GM12801 (cell line): ENCODE measurements around the gene EPB41L2.

Experiments
- CTCF ChIP-seq: IDR thresholded peaks from one replicate; pipeline ENCODE4 v1.5.1; 2011; ENCODE audit warnings: control low read depth; ENCODE audit not compliant: insufficient read length; ENCODE audit errors: extremely low read depth

The EPB41L2 gene

DNA sequence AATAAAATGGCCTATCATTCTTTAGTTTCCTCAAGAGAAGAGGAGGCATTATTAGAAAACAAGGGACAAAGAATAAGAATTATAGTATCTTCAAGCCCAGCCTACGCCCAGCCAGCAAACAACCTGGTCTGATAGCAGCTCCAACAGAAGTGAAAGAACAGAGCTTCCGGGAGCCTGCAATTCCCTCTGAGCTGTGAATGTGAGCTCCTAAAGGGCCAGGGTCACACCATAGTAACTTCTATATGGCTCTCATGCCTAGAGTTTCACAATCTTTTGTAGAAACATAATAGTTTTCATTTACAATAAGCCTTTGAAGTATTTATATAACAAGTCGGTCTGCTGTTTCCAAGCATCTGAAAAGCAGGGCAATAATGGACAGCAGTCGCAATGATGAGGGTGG lies 119.3 kb downstream of the EPB41L2 start:
- no peak for TF ChIP-seq CTCF

DNA sequence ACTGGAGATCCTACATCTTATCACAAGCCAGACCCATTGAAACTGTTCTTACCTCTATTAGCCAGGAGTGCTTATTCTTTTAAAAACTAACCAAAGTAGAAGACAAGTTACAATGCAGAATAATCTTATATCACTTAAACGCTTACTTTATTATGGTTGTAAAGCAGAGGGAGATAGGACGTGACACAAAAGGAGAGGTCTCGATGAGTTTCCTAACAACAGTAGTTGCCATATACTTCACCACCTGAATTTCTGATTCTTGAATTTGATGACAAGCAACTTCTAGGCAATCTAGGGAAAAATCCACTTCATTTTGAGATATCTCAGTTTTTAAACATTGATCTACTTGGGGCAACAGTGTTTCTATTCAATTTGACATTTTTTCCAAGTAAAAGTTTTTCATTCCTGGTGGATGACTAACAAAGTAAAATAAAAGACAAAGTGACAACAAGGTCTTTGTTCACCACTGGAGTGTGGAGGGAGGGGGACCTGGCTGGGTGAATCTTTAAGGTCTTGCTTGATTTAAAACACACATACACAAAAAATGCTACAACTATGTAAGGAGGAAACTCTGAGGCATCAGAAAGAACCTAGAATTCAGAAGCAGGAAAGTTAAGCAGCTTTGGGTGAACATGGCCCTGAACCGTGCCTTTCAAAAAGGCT lies 125.0 kb downstream of the EPB41L2 start:
- TF ChIP-seq CTCF = no peak

DNA sequence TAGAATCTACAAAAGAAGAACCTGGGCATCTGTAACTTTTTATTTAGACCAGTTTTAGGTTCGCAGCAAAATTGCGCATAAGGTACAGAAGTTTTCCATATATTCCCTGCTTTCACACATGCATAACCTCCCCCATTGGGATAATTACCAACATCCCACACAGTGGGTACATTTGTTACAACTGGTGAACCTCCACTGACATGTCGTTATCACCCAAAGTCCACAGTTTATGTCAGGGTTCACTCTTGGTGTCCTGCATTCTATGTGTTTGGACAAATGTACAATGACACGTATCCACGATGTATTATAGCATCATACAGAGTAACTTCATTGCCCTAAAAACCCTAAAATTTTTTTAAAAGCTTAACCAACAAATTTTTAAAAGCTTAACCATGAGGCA lies 126.1 kb downstream of the EPB41L2 start:
- no peak for TF ChIP-seq CTCF

GRCh38 chr6:130935978-130936377 lies 127.1 kb downstream of the EPB41L2 start:
- no peak for TF ChIP-seq CTCF

GRCh38 chr6:130934848-130935585 lies 128.0 kb downstream of the EPB41L2 start:
- TF ChIP-seq CTCF = no peak

GRCh38 chr6:130933712-130934200 lies 129.3 kb downstream of the EPB41L2 start:
- TF ChIP-seq CTCF = no peak

GRCh38 chr6:130932921-130933320 lies 130.1 kb downstream of the EPB41L2 start:
- TF ChIP-seq CTCF = no peak
